SU-DHL-6 (cell line): ENCODE measurements around the gene ARID4A.

Experiments
- H2AFZ ChIP-seq: fragments of 200-600 bp; sonication (generic); 2 replicates; pipeline ENCODE4 v1.6.1; 2014; ENCODE audit warnings: low read depth, mild to moderate bottlenecking, moderate library complexity, mixed read lengths, antibody characterized with exemption, low read length; ENCODE audit not compliant: severe bottlenecking
- H3F3A ChIP-seq: fragments of 200-600 bp; shearing (Covaris generic); 2 replicates; pipeline ENCODE4 v1.6.0; 2016; ENCODE audit warnings: antibody characterized with exemption, mild to moderate bottlenecking; ENCODE audit not compliant: insufficient read depth
- H3K27ac ChIP-seq: fragments of 200-600 bp; sonication (generic); 2 replicates; pipeline ENCODE4 v1.5.1; 2016; ENCODE audit warnings: low read depth, mild to moderate bottlenecking, low read length, moderate library complexity, mixed read lengths
- H3K27me3 ChIP-seq: fragments of 200-600 bp; sonication (generic), shearing (Covaris generic); 2 replicates; pipeline ENCODE4 v1.6.0; 2014; ENCODE audit warnings: mild to moderate bottlenecking, low read length
- H3K36me3 ChIP-seq: fragments of 200-600 bp; sonication (generic); 2 replicates; pipeline ENCODE4 v1.6.1; 2014; ENCODE audit warnings: mild to moderate bottlenecking, low read length, mixed read lengths
- H3K4me2 ChIP-seq: fragments of 300-600, 200-600 bp; shearing (Covaris generic), sonication (generic); 2 replicates; pipeline ENCODE4 v1.6.0; 2014; ENCODE audit warnings: low read length, low read depth, mild to moderate bottlenecking; ENCODE audit not compliant: poor library complexity, severe bottlenecking
- H3K4me3 ChIP-seq: fragments of 200-600 bp; sonication (generic); 2 replicates; pipeline ENCODE4 v1.5.1; 2014; ENCODE audit warnings: antibody characterized with exemption, low read length, mild to moderate bottlenecking, mixed read lengths; ENCODE audit not compliant: insufficient read depth, poor library complexity, severe bottlenecking
- H3K79me2 ChIP-seq: fragments of 200-600 bp; sonication (generic); 2 replicates; pipeline ENCODE4 v1.6.1; 2014; ENCODE audit warnings: mild to moderate bottlenecking, low read length, moderate library complexity; ENCODE audit not compliant: insufficient read depth
- H3K9ac ChIP-seq: fragments of 200-600 bp; sonication (generic); 2 replicates; pipeline ENCODE4 v1.7.0; 2014; ENCODE audit warnings: mild to moderate bottlenecking, low read length
- H3K9me2 ChIP-seq: fragments of 200-600 bp; sonication (generic); replicated peaks from 2 replicates; pipeline ENCODE4 v1.6.1; 2014; ENCODE audit warnings: low read length; ENCODE audit not compliant: insufficient read depth
- H3K9me3 ChIP-seq: fragments of 200-600 bp; sonication (generic); 2 replicates; pipeline ENCODE4 v1.6.1; 2014; ENCODE audit warnings: low read length, mixed read lengths; ENCODE audit not compliant: insufficient read depth
- H4K20me1 ChIP-seq: fragments of 200-600 bp; sonication (generic); 2 replicates; pipeline ENCODE4 v1.6.1; 2014; ENCODE audit warnings: low read depth, mild to moderate bottlenecking, antibody characterized with exemption, low read length, moderate library complexity, mixed read lengths
- CTCF ChIP-seq: fragments of 200-600 bp; sonication (generic); IDR thresholded peaks from one replicate; pipeline ENCODE4 v1.5.1; 2017; ENCODE audit warnings: antibody characterized with exemption, mild to moderate bottlenecking, low read length, moderate library complexity; ENCODE audit not compliant: insufficient read depth, poor library complexity, severe bottlenecking
- EZH2phosphoT487 ChIP-seq: fragments of 200-600 bp; sonication (generic), shearing (Covaris generic); conservative IDR thresholded peaks from 2 replicates; pipeline ENCODE4 v1.6.1; 2018; ENCODE audit warnings: mild to moderate bottlenecking, antibody characterized with exemption, low read length, moderate library complexity, mixed read lengths

ARID4A gene

DNA sequence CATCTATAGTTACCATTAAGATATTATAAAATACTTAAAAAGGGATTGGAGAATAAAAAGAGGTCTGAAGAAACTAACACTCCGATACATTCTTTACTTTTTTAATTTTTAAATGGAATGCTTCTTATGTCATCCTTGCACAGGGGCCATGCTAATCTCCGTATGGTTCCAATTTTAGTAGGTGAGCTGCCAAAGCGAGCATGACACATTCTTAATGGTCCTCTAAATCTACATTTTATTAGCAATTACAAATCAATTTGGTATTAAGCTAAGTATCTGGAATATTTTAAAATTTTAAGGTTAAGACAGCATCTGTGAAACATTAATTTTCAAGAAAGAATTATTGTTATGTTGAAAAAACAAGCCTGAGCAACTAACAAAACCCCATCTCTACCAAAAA is 6.2 kb upstream of the ARID4A start:
- H3K36me3 ChIP-seq: peaks cover 70% of the 10 kb centered on the region
- TF ChIP-seq EZH2phosphoT487: no peak
- TF ChIP-seq CTCF: no peak
- no peak overlapping the region for H3K4me3 ChIP-seq
- no peaks in the 10 kb centered on the region for H3K27me3 ChIP-seq
- no peak overlapping the region for H3K27ac ChIP-seq
- no peaks in the 10 kb centered on the region for H3K9me2 ChIP-seq
- peaks cover 98% of the 10 kb centered on the region for H3K79me2 ChIP-seq
- H3K9ac ChIP-seq: no peak overlapping the region
- H3K9me3 ChIP-seq: no peaks in the 10 kb centered on the region
- peaks cover 42% of the 10 kb centered on the region for H4K20me1 ChIP-seq
- H2AFZ ChIP-seq: no peak overlapping the region
- no peaks in the 10 kb centered on the region for H3F3A ChIP-seq
- H3K4me2 ChIP-seq: no peak overlapping the region

DNA sequence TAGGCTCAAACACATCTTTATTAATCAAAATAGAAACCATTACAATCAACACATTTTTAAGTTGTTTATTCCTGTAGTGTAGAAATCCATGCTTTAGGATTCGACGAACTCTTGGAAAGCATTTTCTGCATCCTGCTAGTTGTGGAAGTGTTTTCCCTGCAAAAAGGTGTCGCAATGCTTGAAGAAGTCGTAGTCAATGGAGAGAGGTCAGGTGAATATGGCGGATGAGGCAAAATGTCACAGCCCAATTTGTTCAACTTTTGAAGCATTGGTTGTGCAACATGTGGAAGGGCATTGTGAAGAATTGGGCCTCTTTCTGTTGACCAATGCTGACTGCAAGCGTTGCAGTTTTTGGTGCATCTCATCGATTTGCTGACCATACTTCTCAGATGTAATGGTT is 4.2 kb upstream of the ARID4A start:
- H3K27ac ChIP-seq: no peak overlapping the region
- no peaks in the 10 kb centered on the region for H3F3A ChIP-seq
- no peaks in the 10 kb centered on the region for H3K9me2 ChIP-seq
- no peak overlapping the region for H3K4me2 ChIP-seq
- peaks cover 85% of the 10 kb centered on the region for H3K79me2 ChIP-seq
- no peaks in the 10 kb centered on the region for H3K27me3 ChIP-seq
- H2AFZ ChIP-seq: no peak overlapping the region
- H3K9ac ChIP-seq: no peak overlapping the region
- no peak overlapping the region for H3K4me3 ChIP-seq
- H3K9me3 ChIP-seq: no peaks in the 10 kb centered on the region
- H3K36me3 ChIP-seq: peaks cover 51% of the 10 kb centered on the region
- TF ChIP-seq CTCF (no peak), EZH2phosphoT487 (no peak)
- H4K20me1 ChIP-seq: peaks cover 39% of the 10 kb centered on the region

DNA sequence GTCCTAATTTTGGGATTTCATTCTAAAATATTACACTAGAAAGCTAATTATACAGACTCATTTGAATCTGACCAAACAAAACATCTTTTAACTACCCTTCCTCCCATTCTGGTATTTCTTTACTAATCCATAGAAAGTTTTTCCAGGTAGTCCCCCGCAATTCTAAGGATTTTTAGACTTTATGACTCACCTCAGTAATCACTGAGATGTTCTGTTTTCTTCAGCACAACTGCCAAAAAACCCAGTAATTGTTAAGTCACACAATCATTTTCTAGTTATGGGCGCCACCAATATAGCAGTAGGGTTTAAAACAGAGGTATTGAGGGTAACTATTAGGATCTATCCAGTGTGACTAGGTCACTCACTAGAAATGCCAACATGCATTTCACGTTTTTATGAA is 1.6 kb upstream of the ARID4A start:
- H3K9ac ChIP-seq: peak overlapping the region; percentile 72
- peaks cover 8% of the 10 kb centered on the region; the same call in 1 of the 2 replicates for H3F3A ChIP-seq
- peak overlapping the region; percentile 96 for H3K4me2 ChIP-seq
- H4K20me1 ChIP-seq: peaks cover 38% of the 10 kb centered on the region
- peaks cover 31% of the 10 kb centered on the region for H3K36me3 ChIP-seq
- H2AFZ ChIP-seq: no peak overlapping the region
- H3K79me2 ChIP-seq: peaks cover 83% of the 10 kb centered on the region
- peak overlapping the region; percentile 99 for H3K4me3 ChIP-seq
- peak overlapping the region; percentile 86; the same call in 1 of the 2 replicates for H3K27ac ChIP-seq
- TF ChIP-seq CTCF (no peak), EZH2phosphoT487 (no peak)
- H3K27me3 ChIP-seq: no peaks in the 10 kb centered on the region
- H3K9me2 ChIP-seq: no peaks in the 10 kb centered on the region
- H3K9me3 ChIP-seq: no peaks in the 10 kb centered on the region
